Ovary (tissue), 9 donors: Measurements from ENCODE around the gene GPR55. TPM values are rescaled to one million over a fixed set of nuclear protein-coding genes. Genes with fewer than 3 reads are reported as not detected.

Source experiments
- DNase-seq, 5 donors: peaks; one replicate each; pipeline ENCODE4 v3.0.0-alpha.2; 2019 to 2020
- H3K27ac ChIP-seq, 2 donors: fragments of 200-600 bp; one replicate each; pipeline versions ENCODE4 v1.5.1 to v1.8.0; 2019 to 2022
- H3K27me3 ChIP-seq: fragments of 200-600 bp; one replicate; pipeline ENCODE4 v1.8.0; 2022
- H3K36me3 ChIP-seq: fragments of 200-600 bp; sonication (generic); one replicate; pipeline ENCODE4 v1.5.1; 2019
- H3K4me1 ChIP-seq: one replicate; pipeline ENCODE4 v1.8.1; 2013; ENCODE audit warnings: mild to moderate bottlenecking, moderate library complexity; ENCODE audit not compliant: insufficient read depth
- H3K4me3 ChIP-seq: fragments of 200-600 bp; sonication (generic); one replicate; pipeline ENCODE4 v1.5.1; 2017
- H3K9me3 ChIP-seq, 2 donors: fragments of 200-600 bp in 1 of 2; sonication (generic) in 1 of 2; one replicate each; pipeline versions ENCODE4 v1.5.1 to v1.8.1; 2013 to 2019; ENCODE audit warnings: mild to moderate bottlenecking in 1 of 2, moderate library complexity in 1 of 2
- CTCF ChIP-seq, 3 donors: fragments of 450-650 bp in 2 of 3; fragments of 200-600 bp in 1 of 3; IDR thresholded peaks; one replicate each; pipeline versions ENCODE4 v1.5.1 to v1.8.0; 2016 to 2022; ENCODE audit warnings: antibody characterized with exemption in 3 of 3, mild to moderate bottlenecking in 1 of 3
- EP300 ChIP-seq: sonication (generic); formaldehyde crosslinking; IDR thresholded peaks from one replicate; pipeline ENCODE4 v1.6.1; 2017; ENCODE audit warnings: antibody characterized with exemption
- POLR2A ChIP-seq: fragments of 450-650 bp; IDR thresholded peaks from one replicate; pipeline ENCODE4 v1.6.1; 2017; ENCODE audit warnings: antibody characterized with exemption, mild to moderate bottlenecking, moderate library complexity
- WGBS, 3 donors: extraction: QIAGEN DNeasy Blood & Tissue Kit in 1 of 3; methylation state at CpG; one replicate each; pipeline versions ENCODE4 v1.1.5 to v1.1.7; 2013 to 2017; 5-methylcytosine and 5-hydroxymethylcytosine counted together
- intact Hi-C, 4 donors: fragments of 100-400 bp; cut with DNase I; formaldehyde crosslinking; loops; one replicate each; pipeline versions ENCODE4 v1.11.0 to v1.15.1; 2022 to 2023
- polyA plus RNA-seq, 2 donors: library from polyadenylated mRNA; stranded (reverse); fragments of 200-250 nt in 1 of 2; fragments of 350-450 nt in 1 of 2; fragmentation: Illumina TruSeq in 1 of 2; extraction: RNeasy Lipid Tissue Mini Kit (QIAGEN cat#74804) in 1 of 2; gene quantifications; one replicate each; pipeline ENCODE4 v1.2.3, GENCODE V29; 2013 to 2014
- total RNA-seq, 7 donors: library from RNA; depleted of rRNA in 2 of 7; stranded (reverse); fragments of >200 nt in 2 of 7; fragmentation: NEBNext Ultra II Directional in 3 of 7; extraction: Animal tissue kit (Norgen Biotek cat#: 25700) in 3 of 7; gene quantifications; one replicate each; pipeline versions ENCODE4 v1.1.0 to v1.2.4, GENCODE V29; 2016 to 2023
- donor health status: DM: no; HTN: no; CAD: no; lungs with moderate emphysema.
- donor health status: DM: no; HTN: no; CAD: no.
- donor health status: Bipolar disorder and iron deficiency.
- donor health status: DM: yes; HTN: yes; CAD: no.
- donor health status: DM: no; HTN: no; CAD: no.
- donor health status: DM: yes; HTN: yes; CAD: no.

GPR55 gene
- total and polyA plus RNA-seq, 9 donors = 0.05 to 0.20 (median 0.14) TPM; not detected in 5

- Histone ChIP-seq H3K27ac (no peak overlapping the region), H3K4me1 (no peaks in the 10 kb centered on the region), H3K4me3 (no peak overlapping the region), H3K9me3 (no peaks in the 10 kb centered on the region), H3K27me3 (no peaks in the 10 kb centered on the region), H3K36me3 (no peaks in the 10 kb centered on the region)
- no peak for TF ChIP-seq EP300
- no peak for TF ChIP-seq POLR2A
- TF ChIP-seq CTCF (IDR thresholded peaks at IDR 0.05) = no peak
- intact Hi-C loops = no loop called here
- 50 to 58% (median 54%) methylated on average over 2 of the region's 2 CpGs for WGBS, 3 donors
- no peak for DNase-seq
These were observed 26.4 kb upstream of the GPR55 start for GRCh38 chr2:230951396-230951795.

GRCh38 chr2:230950874-230951339 lies 25.9 kb upstream of the GPR55 start:
- intact Hi-C loops = no loop called here
- Histone ChIP-seq H3K4me3 (no peak overlapping the region), H3K4me1 (no peaks in the 10 kb centered on the region), H3K36me3 (no peaks in the 10 kb centered on the region), H3K27ac (no peak overlapping the region), H3K27me3 (no peaks in the 10 kb centered on the region), H3K9me3 (no peaks in the 10 kb centered on the region)
- no peak for DNase-seq
- TF ChIP-seq POLR2A (no peak), EP300 (no peak), CTCF (IDR thresholded peaks at IDR 0.05) (no peak)
- 87 to 91% (median 91%) methylated on average over 10 of the region's 10 CpGs for WGBS, 3 donors

- intact Hi-C loops = no loop called here
- Histone ChIP-seq H3K4me1 (no peaks in the 10 kb centered on the region), H3K27me3 (no peaks in the 10 kb centered on the region), H3K36me3 (no peaks in the 10 kb centered on the region), H3K4me3 (no peak overlapping the region), H3K9me3 (no peaks in the 10 kb centered on the region), H3K27ac (no peak overlapping the region)
- 89 to 91% (median 89%) methylated on average over 20 of the region's 20 CpGs for WGBS, 3 donors
- TF ChIP-seq EP300 (no peak), CTCF (IDR thresholded peaks at IDR 0.05) (no peak), POLR2A (no peak)
- DNase-seq = no peak
These were observed 25.2 kb upstream of the GPR55 start for GRCh38 chr2:230949966-230950873.

GRCh38 chr2:230947908-230948365 lies 22.9 kb upstream of the GPR55 start:
- H3K4me3 ChIP-seq = no peak overlapping the region
- no peak overlapping the region for H3K27ac ChIP-seq
- TF ChIP-seq POLR2A = no peak
- TF ChIP-seq CTCF (IDR thresholded peaks at IDR 0.05) = no peak
- TF ChIP-seq EP300 = no peak
- 70 to 77% (median 72%) methylated on average over 10 of the region's 10 CpGs for WGBS, 3 donors
- intact Hi-C loops = no loop called here
- no peaks in the 10 kb centered on the region for H3K27me3 ChIP-seq
- H3K36me3 ChIP-seq = no peaks in the 10 kb centered on the region
- H3K9me3 ChIP-seq = no peaks in the 10 kb centered on the region
- no peak for DNase-seq
- H3K4me1 ChIP-seq = no peaks in the 10 kb centered on the region
